Gastrocnemius medialis (tissue), 4 donors: ENCODE data around the gene DPP3.

Experiments
- POLR2A ChIP-seq, 2 donors: fragments of 450-650 bp; IDR thresholded peaks; one replicate each; pipeline ENCODE4 v1.6.1; 2017; ENCODE audit warnings: antibody characterized with exemption in 2 of 2, mild to moderate bottlenecking in 2 of 2, moderate library complexity in 2 of 2
- TF ChIP-seq, protein P1 (sequence below), 5 experiments: fragments of 450-650 bp in 3 of 5; fragments of 200-600 bp in 2 of 5; sonication (generic) in 2 of 5; IDR thresholded peaks in 4 of 5; conservative IDR thresholded peaks in 1 of 5; 1 replicate in 4 of 5; 2 replicates in 1 of 5; pipeline ENCODE4 v1.5.1; 2016 to 2019; ENCODE audit warnings: antibody characterized with exemption in 5 of 5, mild to moderate bottlenecking in 3 of 5, moderate library complexity in 3 of 5

DNA sequence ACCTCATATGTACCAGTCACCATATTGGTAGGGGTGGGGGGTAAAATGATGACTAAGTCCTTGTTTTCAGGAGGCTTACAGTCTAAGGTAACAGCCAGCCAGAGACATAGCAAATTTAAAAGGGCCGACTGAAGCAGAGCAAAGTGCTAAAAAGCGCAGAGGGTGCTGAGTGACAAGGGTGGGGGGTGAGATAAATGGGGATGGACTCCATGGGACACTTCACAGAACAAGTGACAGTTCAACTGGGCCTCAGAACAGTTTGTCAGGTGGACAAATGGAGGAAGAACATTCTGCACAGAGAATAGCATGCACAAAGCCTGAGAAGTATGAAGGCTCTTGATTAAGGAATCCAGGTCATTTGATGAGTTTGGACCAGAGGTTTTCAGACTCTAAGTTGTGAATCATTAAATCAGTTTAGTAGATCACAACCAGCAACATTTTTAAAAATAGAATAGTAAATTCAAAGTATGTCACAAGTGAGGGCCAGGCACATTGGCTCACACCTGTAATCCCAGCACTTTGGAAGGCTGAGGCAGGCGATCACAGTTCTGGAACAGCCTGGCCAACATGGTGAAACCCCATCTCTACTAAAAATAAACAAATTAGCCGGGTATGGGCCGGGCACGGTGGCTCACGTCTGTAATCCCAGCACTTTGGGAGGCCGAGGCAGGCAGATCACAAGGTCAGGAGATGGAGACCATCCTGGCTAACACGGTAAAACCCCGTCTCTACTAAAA is 44.2 kb downstream of the DPP3 start:
- TF ChIP-seq, protein P1, sequence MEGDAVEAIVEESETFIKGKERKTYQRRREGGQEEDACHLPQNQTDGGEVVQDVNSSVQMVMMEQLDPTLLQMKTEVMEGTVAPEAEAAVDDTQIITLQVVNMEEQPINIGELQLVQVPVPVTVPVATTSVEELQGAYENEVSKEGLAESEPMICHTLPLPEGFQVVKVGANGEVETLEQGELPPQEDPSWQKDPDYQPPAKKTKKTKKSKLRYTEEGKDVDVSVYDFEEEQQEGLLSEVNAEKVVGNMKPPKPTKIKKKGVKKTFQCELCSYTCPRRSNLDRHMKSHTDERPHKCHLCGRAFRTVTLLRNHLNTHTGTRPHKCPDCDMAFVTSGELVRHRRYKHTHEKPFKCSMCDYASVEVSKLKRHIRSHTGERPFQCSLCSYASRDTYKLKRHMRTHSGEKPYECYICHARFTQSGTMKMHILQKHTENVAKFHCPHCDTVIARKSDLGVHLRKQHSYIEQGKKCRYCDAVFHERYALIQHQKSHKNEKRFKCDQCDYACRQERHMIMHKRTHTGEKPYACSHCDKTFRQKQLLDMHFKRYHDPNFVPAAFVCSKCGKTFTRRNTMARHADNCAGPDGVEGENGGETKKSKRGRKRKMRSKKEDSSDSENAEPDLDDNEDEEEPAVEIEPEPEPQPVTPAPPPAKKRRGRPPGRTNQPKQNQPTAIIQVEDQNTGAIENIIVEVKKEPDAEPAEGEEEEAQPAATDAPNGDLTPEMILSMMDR (IDR thresholded peaks at IDR 0.05 in 4 of 5, conservative IDR thresholded peaks at IDR 0.05 in 1 of 5): no peak
- TF ChIP-seq POLR2A (IDR thresholded peaks at IDR 0.05): no peak
